ENCODE measurements around the gene HLA-G. TPM values are rescaled to one million over a fixed set of nuclear protein-coding genes. Genes with fewer than 3 reads are reported as not detected.

HLA-G gene
- total RNA-seq, 6 experiments from 2014 or later = 0.20 to 2.0 TPM; not detected in 4

GRCh38 chr6:29796026-29796425 lies 31.6 kb upstream of the HLA-G start:
- H3K4me3 ChIP-seq = no peak overlapping the region
- H3K36me3 ChIP-seq = no peaks in the 10 kb centered on the region
- TF ChIP-seq CTCF (IDR thresholded peaks at IDR 0.05) = no peak
- ATAC-seq (no peak), DNase-seq (no peak)
- no peaks in the 10 kb centered on the region for H3K4me1 ChIP-seq
- no peaks in the 10 kb centered on the region for H3K9me3 ChIP-seq
- H3K27ac ChIP-seq = no peak overlapping the region
- 56% methylated on average over 2 of the region's 2 CpGs for WGBS (ENCODE audit: insufficient coverage, low coverage, low lambda C conversion rate, missing lambda C conversion rate)
- intact Hi-C loops (cut with DNase I) = no loop called here
- H3K27me3 ChIP-seq = no peaks in the 10 kb centered on the region

GRCh38 chr6:29797135-29797534 lies 30.5 kb upstream of the HLA-G start:
- ATAC-seq (no peak), DNase-seq (no peak)
- TF ChIP-seq CTCF (IDR thresholded peaks at IDR 0.05) = no peak
- no peak for TF ChIP-seq POLR2A (IDR thresholded peaks at IDR 0.05)
- Histone ChIP-seq H3K4me3 (no peak overlapping the region), H3K27me3 (no peaks in the 10 kb centered on the region), H3K36me3 (no peaks in the 10 kb centered on the region), H3K4me1 (no peaks in the 10 kb centered on the region), H3K27ac (no peak overlapping the region), H3K9me3 (no peaks in the 10 kb centered on the region)
- intact Hi-C loops (cut with DNase I) = no loop called here
- 8% methylated on average over 2 of the region's 2 CpGs for WGBS (ENCODE audit: insufficient coverage, low coverage, low lambda C conversion rate, missing lambda C conversion rate)

- intact Hi-C loops (cut with DNase I) = no loop called here
- 72% methylated on average over 5 of the region's 5 CpGs for WGBS (ENCODE audit: insufficient coverage, low coverage, low lambda C conversion rate, missing lambda C conversion rate)
- no peak for TF ChIP-seq POLR2A (IDR thresholded peaks at IDR 0.05)
- no peak for TF ChIP-seq CTCF (IDR thresholded peaks at IDR 0.05)
Measured at GRCh38 chr6:29797966-29798365, 29.7 kb upstream of the HLA-G start.

GRCh38 chr6:29800254-29800653 lies 27.4 kb upstream of the HLA-G start:
- Histone ChIP-seq H3K36me3 (no peaks in the 10 kb centered on the region), H3K4me1 (no peaks in the 10 kb centered on the region), H3K27ac (no peak overlapping the region), H3K27me3 (no peaks in the 10 kb centered on the region), H3K9me3 (no peaks in the 10 kb centered on the region), H3K4me3 (no peak overlapping the region)
- TF ChIP-seq CTCF (IDR thresholded peaks at IDR 0.05) (no peak), POLR2A (IDR thresholded peaks at IDR 0.05) (no peak)
- intact Hi-C loops (cut with DNase I) = no loop called here
- 61% methylated on average over 12 of the region's 24 CpGs for WGBS (ENCODE audit: insufficient coverage, low coverage, low lambda C conversion rate, missing lambda C conversion rate)
- ATAC-seq (no peak), DNase-seq (no peak)

More at GRCh38 chr6:29797966-29798365, 29.7 kb upstream of the HLA-G start:
- Histone ChIP-seq H3K9me3 (no peaks in the 10 kb centered on the region), H3K27me3 (no peaks in the 10 kb centered on the region), H3K27ac (no peak overlapping the region), H3K36me3 (no peaks in the 10 kb centered on the region), H3K4me3 (no peak overlapping the region), H3K4me1 (no peaks in the 10 kb centered on the region)
- DNase-seq (no peak), ATAC-seq (no peak)

GRCh38 chr6:29806387-29806786 lies 21.2 kb upstream of the HLA-G start:
- ATAC-seq = no peak
- intact Hi-C loops (cut with DNase I) = no loop called here
- H3K4me1 ChIP-seq = no peaks in the 10 kb centered on the region
- H3K36me3 ChIP-seq = no peaks in the 10 kb centered on the region
- WGBS (ENCODE audit: insufficient coverage, low coverage, low lambda C conversion rate, missing lambda C conversion rate) = 70% methylated on average over 3 of the region's 3 CpGs
- DNase-seq = no peak
- no peaks in the 10 kb centered on the region for H3K9me3 ChIP-seq
- H3K4me3 ChIP-seq = no peak overlapping the region
- H3K27ac ChIP-seq = no peak overlapping the region
- H3K27me3 ChIP-seq = peaks cover 0 to 4% of the 10 kb centered on the region in 2 donors
- no peak for TF ChIP-seq POLR2A (IDR thresholded peaks at IDR 0.05)
- TF ChIP-seq CTCF (IDR thresholded peaks at IDR 0.05) = no peak
